HepG2 (cell line): ENCODE results near the gene ITPRIPL1.

Experiments used
- BCLAF1 ChIP-seq: fragments of 450-650 bp; IDR thresholded peaks from 2 replicates; pipeline ENCODE4 v1.6.1; 2017; ENCODE audit warnings: mild to moderate bottlenecking
- CTCF ChIP-seq: sonication (generic); formaldehyde crosslinking; IDR thresholded peaks from 2 replicates; pipeline ENCODE4 v1.5.0; 2020; ENCODE audit warnings: mild to moderate bottlenecking, missing genetic modification reagents, moderate library complexity
- GABPA ChIP-seq, 2 experiments: IDR thresholded peaks; 2 replicates each; pipeline ENCODE4 v1.6.1; 2011 to 2016; ENCODE audit warnings: low read depth in 2 of 2, low read length in 1 of 2, missing biosample characterization in 1 of 2, missing genetic modification characterization in 1 of 2
- NR2F2 ChIP-seq: IDR thresholded peaks from 2 replicates; pipeline ENCODE4 v1.6.1; 2012; ENCODE audit warnings: low read depth, inconsistent platforms, borderline replicate concordance
- PCBP2 ChIP-seq: fragments of 200-400 bp; formaldehyde crosslinking; optimal IDR thresholded peaks from 2 replicates; pipeline ENCODE3; 2018; ENCODE audit warnings: low read length, low read depth; ENCODE audit not compliant: poor library complexity, severe bottlenecking
- PREB ChIP-seq: sonication (generic); formaldehyde crosslinking; IDR thresholded peaks from 2 replicates; pipeline ENCODE4 v1.4.0; 2020; ENCODE audit warnings: missing genetic modification reagents
- TAF1 ChIP-seq: sonication (generic); formaldehyde crosslinking; IDR thresholded peaks from 2 replicates; pipeline ENCODE4 v1.4.0; 2020; ENCODE audit warnings: missing genetic modification reagents
- TAF15 ChIP-seq: fragments of 200-400 bp; formaldehyde crosslinking; IDR thresholded peaks from one replicate; pipeline ENCODE4 v1.6.1; 2018; ENCODE audit warnings: mild to moderate bottlenecking, low read depth, low read length; ENCODE audit not compliant: poor library complexity, severe bottlenecking
- TFDP2 ChIP-seq: sonication (generic); formaldehyde crosslinking; IDR thresholded peaks from 2 replicates; pipeline ENCODE4 v1.4.0; 2020; ENCODE audit warnings: missing genetic modification reagents
- ZNF382 ChIP-seq: sonication (generic); formaldehyde crosslinking; IDR thresholded peaks from 2 replicates; pipeline ENCODE4 v1.5.0; 2020; ENCODE audit warnings: missing genetic modification reagents, mild to moderate bottlenecking, borderline replicate concordance
- ZNF569 ChIP-seq: sonication (generic); formaldehyde crosslinking; IDR thresholded peaks from 2 replicates; pipeline ENCODE4 v1.5.0; 2020; ENCODE audit warnings: mild to moderate bottlenecking, missing genetic modification reagents, moderate library complexity, borderline replicate concordance

GRCh38 chr2:96344011-96344410 lies 18.9 kb downstream of the ITPRIPL1 start:
- TF ChIP-seq ZNF569 (no peak), TAF15 (no peak), ZNF382 (CRISPR knock-in tag) (no peak), BCLAF1 (no peak), NR2F2 (no peak), CTCF (no peak), PCBP2 (no peak), TAF1 (CRISPR knock-in tag) (no peak), TFDP2 (CRISPR knock-in tag) (no peak), GABPA (IDR thresholded peaks at IDR 0.05; ENCODE audit: low read depth, low read length) (no peak), GABPA (CRISPR knock-in tag; IDR thresholded peaks at IDR 0.05; ENCODE audit: low read depth) (no peak), PREB (CRISPR knock-in tag) (no peak)
